Caco-2 (cell line): ENCODE results near the gene ATG10. TPM values are rescaled to one million over a fixed set of nuclear protein-coding genes. Genes with fewer than 3 reads are reported as not detected.

ENCODE experiments used
- BruUV-seq: library from RNA; stranded (reverse); fragments of 400-500 nt; replicated peaks from 2 replicates; lab custom pipeline; 2021; lab: Mats Ljungman, UMichigan
- CTCF ChIA-PET: fragments of 300-600 bp; sonication (Branson Sonifier 250); formaldehyde crosslinking; loops from one replicate; lab custom pipeline; 2022; ENCODE audit warnings: antibody characterized with exemption; lab: Charles Lee
- POLR2A ChIA-PET: fragments of 300-600 bp; sonication (Branson Sonifier 250); formaldehyde crosslinking; loops from one replicate; lab custom pipeline; 2022; ENCODE audit warnings: antibody characterized with exemption; lab: Charles Lee
- DNase-seq, 2 experiments: peaks; one replicate each; pipeline versions ENCODE4 v3.0.0 to v3.0.0-alpha.2; 2020 to 2022
- H3K27me3 ChIP-seq: replicated peaks from 2 replicates; pipeline ENCODE4 v1.6.0; 2011; ENCODE audit warnings: low read length; ENCODE audit not compliant: control insufficient read depth, insufficient read depth
- H3K36me3 ChIP-seq: 2 replicates; pipeline ENCODE4 v1.5.1; 2011; ENCODE audit warnings: low read length; ENCODE audit not compliant: control insufficient read depth, insufficient read depth
- H3K4me1 ChIP-seq: fragments of 250-450 bp; sonication (Bioruptor Pico); 2 replicates; pipeline ENCODE4 v1.5.1; 2020; ENCODE audit warnings: mild to moderate bottlenecking
- H3K4me3 ChIP-seq: 2 replicates; pipeline ENCODE4 v1.5.1; 2011; ENCODE audit warnings: low read depth, mild to moderate bottlenecking, control low read depth, low read length
- H3K9me3 ChIP-seq: fragments of 250-450 bp; sonication (Bioruptor Pico); 2 replicates; pipeline ENCODE4 v1.5.1; 2020; ENCODE audit warnings: mild to moderate bottlenecking, moderate library complexity
- H3K27ac Mint-ChIP-seq: one replicate; pipeline ENCODE4 v1.8.0; 2022; ENCODE audit warnings: mixed read lengths; ENCODE audit not compliant: unreplicated experiment
- H3K27me3 Mint-ChIP-seq: one replicate; pipeline ENCODE4 v1.8.0; 2022; ENCODE audit warnings: mixed read lengths; ENCODE audit not compliant: insufficient read depth, unreplicated experiment
- H3K36me3 Mint-ChIP-seq: one replicate; pipeline ENCODE4 v1.8.0; 2022; ENCODE audit warnings: mild to moderate bottlenecking, mixed read lengths; ENCODE audit not compliant: insufficient read depth, unreplicated experiment
- H3K4me1 Mint-ChIP-seq: one replicate; pipeline ENCODE4 v1.8.0; 2022; ENCODE audit warnings: low read depth, mixed read lengths; ENCODE audit not compliant: unreplicated experiment
- H3K4me3 Mint-ChIP-seq: one replicate; pipeline ENCODE4 v1.8.0; 2022; ENCODE audit warnings: mild to moderate bottlenecking, moderate library complexity, mixed read lengths; ENCODE audit not compliant: unreplicated experiment
- H3K9me3 Mint-ChIP-seq: one replicate; pipeline ENCODE4 v1.8.0; 2022; ENCODE audit warnings: mixed read lengths; ENCODE audit not compliant: unreplicated experiment
- CTCF ChIP-seq, 2 experiments: fragments of 200-600 bp in 1 of 2; IDR thresholded peaks; 1 replicate in 1 of 2; 2 replicates in 1 of 2; pipeline versions ENCODE4 v1.5.1 to v1.8.0; 2011 to 2022; ENCODE audit warnings: antibody characterized with exemption in 1 of 2, control low read depth in 1 of 2, inconsistent platforms in 1 of 2, low read depth in 1 of 2, low read length in 1 of 2, mild to moderate bottlenecking in 1 of 2, moderate library complexity in 1 of 2; ENCODE audit not compliant: insufficient read depth in 1 of 2, severe bottlenecking in 1 of 2, unreplicated experiment in 1 of 2
- intact Hi-C: fragments of 100-400 bp; cut with micrococcal nuclease; formaldehyde crosslinking; loops from one replicate; pipeline ENCODE4 v1.10.0; 2022; ENCODE audit not compliant: unreplicated experiment
- total RNA-seq: library from RNA; stranded (reverse); gene quantifications from 2 replicates; pipeline ENCODE4 v1.2.3, GENCODE V29; 2022

ATG10 gene
- total RNA-seq, 1 experiment from 2014 or later: 5.8 TPM

GRCh38 chr5:82152978-82153481 is 181.2 kb downstream of the ATG10 start:
- DNase-seq: no peak
- intact Hi-C loops: no loop called here
- no peak for TF ChIP-seq CTCF (IDR thresholded peaks at IDR 0.05; ENCODE audit: insufficient read depth in 1 of 2, low read depth in 1 of 2, low read length in 1 of 2, severe bottlenecking in 1 of 2, unreplicated experiment in 1 of 2)
- no TSS peak for BruUV-seq
- Histone ChIP-seq H3K4me3 (no peak overlapping the region), H3K4me1 (no peaks in the 10 kb centered on the region), H3K9me3 (no peaks in the 10 kb centered on the region), H3K27me3 (no peaks in the 10 kb centered on the region; the same call in 1 of the 2 replicates), H3K36me3 (no peaks in the 10 kb centered on the region)
- Mint-ChIP-seq H3K36me3 (no peaks in the 10 kb centered on the region), H3K4me3 (no peak overlapping the region), H3K9me3 (no peaks in the 10 kb centered on the region), H3K4me1 (no peaks in the 10 kb centered on the region), H3K27me3 (no peaks in the 10 kb centered on the region), H3K27ac (no peak overlapping the region)
- CTCF ChIA-PET: no interaction called here
- POLR2A ChIA-PET: no interaction called here

- H3K27me3 ChIP-seq: no peaks in the 10 kb centered on the region; the same call in 1 of the 2 replicates
- Mint-ChIP-seq H3K27me3 (no peaks in the 10 kb centered on the region), H3K4me1 (no peaks in the 10 kb centered on the region), H3K36me3 (no peaks in the 10 kb centered on the region), H3K4me3 (no peak overlapping the region), H3K27ac (no peak overlapping the region), H3K9me3 (no peaks in the 10 kb centered on the region)
- no peaks in the 10 kb centered on the region for H3K4me1 ChIP-seq
- no peaks in the 10 kb centered on the region for H3K36me3 ChIP-seq
- no peaks in the 10 kb centered on the region for H3K9me3 ChIP-seq
- H3K4me3 ChIP-seq: no peak overlapping the region
- POLR2A ChIA-PET: no interaction called here
- DNase-seq: no peak
- intact Hi-C loops: no loop called here
- CTCF ChIA-PET: no interaction called here
- BruUV-seq: no TSS peak
- TF ChIP-seq CTCF (IDR thresholded peaks at IDR 0.05; ENCODE audit: insufficient read depth in 1 of 2, low read depth in 1 of 2, low read length in 1 of 2, severe bottlenecking in 1 of 2, unreplicated experiment in 1 of 2): no peak
Measured at GRCh38 chr5:82154776-82155175, 183.0 kb downstream of the ATG10 start.

GRCh38 chr5:82155305-82155704 is 183.5 kb downstream of the ATG10 start:
- BruUV-seq: no TSS peak
- no peak for DNase-seq
- Mint-ChIP-seq H3K4me3 (no peak overlapping the region), H3K27ac (no peak overlapping the region), H3K27me3 (no peaks in the 10 kb centered on the region), H3K9me3 (no peaks in the 10 kb centered on the region), H3K4me1 (no peaks in the 10 kb centered on the region), H3K36me3 (no peaks in the 10 kb centered on the region)
- ChIA-PET CTCF (no interaction called here), POLR2A (no interaction called here)
- Histone ChIP-seq H3K36me3 (no peaks in the 10 kb centered on the region), H3K4me3 (no peak overlapping the region), H3K9me3 (no peaks in the 10 kb centered on the region), H3K27me3 (no peaks in the 10 kb centered on the region; the same call in 1 of the 2 replicates), H3K4me1 (no peaks in the 10 kb centered on the region)
- intact Hi-C loops: no loop called here
- no peak for TF ChIP-seq CTCF (IDR thresholded peaks at IDR 0.05; ENCODE audit: insufficient read depth in 1 of 2, low read depth in 1 of 2, low read length in 1 of 2, severe bottlenecking in 1 of 2, unreplicated experiment in 1 of 2)
